GM18511 (cell line): ENCODE measurements around the gene OPRM1.

Experiments
- ATAC-seq: cut with Tn5 transposase; IDR thresholded peaks from one replicate; pipeline ENCODE4 v1.9.1; 2021; ENCODE audit warnings: mild to moderate bottlenecking, moderate library complexity; ENCODE audit not compliant: unreplicated experiment

OPRM1 gene

GRCh38 chr6:154267508-154268106, 228.6 kb downstream of the OPRM1 start:
- peak; percentile 55 for ATAC-seq

DNA sequence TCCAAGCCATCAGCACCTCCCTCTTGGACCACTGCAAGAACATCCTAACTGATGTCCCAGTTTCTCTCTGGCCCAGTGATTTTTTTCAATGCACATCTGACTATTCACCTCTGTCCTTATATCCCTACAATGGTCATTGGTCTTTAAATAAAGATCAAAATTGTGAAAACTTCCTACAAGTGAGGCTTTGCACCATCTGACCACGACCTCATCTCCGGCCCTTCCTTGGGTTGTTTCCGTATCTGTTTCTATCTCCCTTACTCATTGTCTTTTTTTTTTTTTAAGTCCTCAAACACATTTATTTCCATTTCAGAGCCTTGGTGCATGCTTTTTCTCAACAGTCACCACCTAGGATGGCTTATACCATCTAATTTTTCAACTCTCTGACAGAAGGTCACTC, 229.4 kb downstream of the OPRM1 start:
- ATAC-seq: no peak

- no peak for ATAC-seq
These were observed 235.1 kb downstream of the OPRM1 start for GRCh38 chr6:154274168-154274567.

DNA sequence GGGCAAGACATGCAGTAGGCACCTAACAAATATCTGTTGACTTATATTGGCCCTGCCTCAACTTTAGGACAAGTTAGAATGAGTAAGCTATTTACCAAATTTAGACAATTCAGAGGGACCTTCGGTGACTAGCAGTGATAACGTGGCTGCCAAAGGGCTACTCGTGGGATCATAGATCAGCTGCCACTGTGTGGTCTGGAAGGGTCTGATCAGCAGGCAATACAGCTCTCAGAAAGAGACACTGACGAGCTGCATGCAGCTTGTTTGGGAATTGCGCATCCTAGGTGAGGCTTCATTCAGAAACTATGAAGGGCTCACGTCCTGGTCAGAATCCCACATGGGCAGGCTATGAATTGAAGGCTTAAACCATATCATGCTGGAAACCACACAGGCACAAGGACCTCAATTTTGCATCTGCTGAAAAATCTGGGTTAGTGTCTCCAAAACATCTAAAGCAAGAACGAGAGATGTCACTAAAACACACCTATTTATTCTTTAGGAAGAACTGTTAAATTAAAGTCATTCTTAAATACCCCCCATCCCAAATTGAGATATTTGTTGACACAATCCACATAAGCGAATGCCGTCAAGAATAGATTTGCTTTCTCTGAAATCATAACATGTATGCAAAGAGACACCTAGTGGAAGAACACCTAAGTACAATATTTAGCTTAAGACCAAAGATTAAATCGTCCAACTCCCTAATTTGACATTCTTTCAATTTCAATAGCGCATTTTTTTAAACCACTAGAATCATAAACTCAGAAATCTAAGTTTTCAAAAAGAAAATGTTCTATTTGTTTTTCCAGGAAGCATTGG, 238.0 kb downstream of the OPRM1 start:
- ATAC-seq: peak; percentile 75

- ATAC-seq: peak; percentile 41
These were observed 238.6 kb downstream of the OPRM1 start for GRCh38 chr6:154277629-154278017.

- ATAC-seq: no peak
These were observed 241.5 kb downstream of the OPRM1 start for GRCh38 chr6:154280521-154280920.

DNA sequence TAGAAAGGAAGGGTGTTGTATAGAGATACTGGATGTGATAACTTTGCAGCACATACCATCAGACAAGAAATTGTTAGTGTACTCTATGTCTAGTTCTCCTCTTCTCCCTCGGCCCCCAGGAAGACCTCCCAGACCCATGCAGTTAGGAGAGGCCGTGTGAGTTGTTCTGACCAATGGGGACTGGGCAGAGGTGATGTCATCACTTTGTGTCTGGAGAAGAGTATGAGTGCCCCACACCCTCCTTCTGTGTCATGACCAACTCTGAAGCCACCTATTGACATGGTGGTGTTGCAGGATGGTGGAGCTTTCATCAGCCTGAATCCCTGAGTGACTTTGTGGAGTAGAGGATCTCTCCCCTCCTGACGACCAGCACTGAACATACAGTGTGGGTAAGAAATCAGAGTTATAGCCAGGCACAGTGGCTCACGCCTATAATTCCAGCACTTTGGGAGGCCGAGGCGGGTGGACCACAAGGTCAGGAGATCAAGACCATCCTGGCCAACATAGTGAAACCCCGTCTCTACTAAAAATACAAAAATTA, 245.3 kb downstream of the OPRM1 start:
- no peak for ATAC-seq

- ATAC-seq: no peak
These were observed 246.8 kb downstream of the OPRM1 start for GRCh38 chr6:154285826-154286225.

GRCh38 chr6:154289818-154290508, 250.9 kb downstream of the OPRM1 start:
- ATAC-seq: peak; percentile 46

- no peak for ATAC-seq
These were observed 253.0 kb downstream of the OPRM1 start for GRCh38 chr6:154292066-154292465.

DNA sequence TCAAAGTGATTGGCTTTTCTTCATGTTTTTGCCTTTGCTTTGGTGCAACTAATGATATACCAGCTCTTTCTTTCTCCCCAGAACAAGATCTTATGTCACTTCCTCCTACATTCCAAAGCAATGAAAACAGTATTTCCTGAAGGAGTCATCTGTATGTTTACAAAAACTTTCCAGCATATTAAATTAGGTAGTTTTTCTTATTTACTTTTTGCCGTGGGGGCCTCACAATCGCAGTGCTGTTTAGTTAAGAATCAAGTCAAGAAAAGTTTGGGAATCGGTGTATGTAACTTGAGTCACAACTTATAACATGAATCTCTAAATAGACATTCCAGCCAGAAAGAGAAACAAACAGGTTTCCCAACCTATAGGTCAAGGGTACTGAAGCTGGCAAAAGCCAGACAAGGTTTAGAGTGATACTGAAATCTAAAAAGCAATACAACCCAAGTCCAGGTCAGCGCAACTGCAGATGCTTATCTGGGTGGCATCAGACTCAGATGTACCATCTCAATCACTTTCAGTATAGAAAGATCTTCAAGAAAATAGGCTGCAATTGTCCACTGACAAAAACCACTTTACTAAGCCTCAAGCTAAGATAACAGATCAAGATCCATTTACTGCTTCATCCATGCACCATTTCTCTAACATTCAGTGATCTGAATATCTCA, 253.9 kb downstream of the OPRM1 start:
- no peak for ATAC-seq

GRCh38 chr6:154295733-154296132, 256.7 kb downstream of the OPRM1 start:
- ATAC-seq: no peak
